K562 (cell line): ENCODE data around the gene TMEM207.

Experiments used
- CBX3 ChIP-seq, 2 experiments: IDR thresholded peaks; 1 replicate in 1 of 2; 2 replicates in 1 of 2; pipeline ENCODE4 v1.6.1; 2012; ENCODE audit warnings: inconsistent platforms in 2 of 2, low read length in 2 of 2, borderline replicate concordance in 1 of 2, control low read depth in 1 of 2
- CBX8 ChIP-seq: fragments of 200-600 bp; sonication (generic); IDR thresholded peaks from 2 replicates; pipeline ENCODE4 v1.6.1; 2012; ENCODE audit warnings: borderline replicate concordance, mixed run types, low read depth, mild to moderate bottlenecking, moderate library complexity, mixed read lengths, low read length, control low read depth, inconsistent platforms; ENCODE audit not compliant: poor library complexity, severe bottlenecking; ENCODE audit errors: extremely low read depth
- CREB3 ChIP-seq: fragments of 450-650 bp; conservative IDR thresholded peaks from 2 replicates; pipeline ENCODE4 v1.6.1; 2016; ENCODE audit warnings: missing genetic modification characterization, low read depth, mild to moderate bottlenecking, missing compliant biosample characterization, moderate library complexity
- EP300 ChIP-seq: IDR thresholded peaks from 2 replicates; pipeline ENCODE4 v1.6.1; 2012; ENCODE audit warnings: low read length, improper control_type of control experiment
- NBN ChIP-seq: fragments of 450-650 bp; IDR thresholded peaks from 2 replicates; pipeline ENCODE4 v1.6.1; 2016; ENCODE audit warnings: low read depth, mild to moderate bottlenecking
- NFIC ChIP-seq: fragments of 450-650 bp; IDR thresholded peaks from 2 replicates; pipeline ENCODE4 v1.6.1; 2017; ENCODE audit warnings: mild to moderate bottlenecking, inconsistent platforms
- POLR3A ChIP-seq: IDR thresholded peaks from 2 replicates; pipeline ENCODE4 v1.6.1; 2011; ENCODE audit warnings: borderline replicate concordance, mild to moderate bottlenecking, moderate library complexity; ENCODE audit not compliant: insufficient read length, insufficient read depth; ENCODE audit errors: extremely low read depth
- RAD21 ChIP-seq, 2 experiments: fragments of 250-450 bp in 1 of 2; fragments of 450-650 bp in 1 of 2; sonication (Bioruptor Pico) in 1 of 2; formaldehyde crosslinking in 1 of 2; IDR thresholded peaks in 1 of 2; conservative IDR thresholded peaks in 1 of 2; 2 replicates each; pipeline versions ENCODE4 v1.4.0 to v1.8.0; 2020 to 2022; ENCODE audit warnings: mild to moderate bottlenecking in 2 of 2, moderate library complexity in 1 of 2
- SP1 ChIP-seq: sonication (generic); formaldehyde crosslinking; IDR thresholded peaks from 2 replicates; pipeline ENCODE4 v1.8.1; 2022; ENCODE audit warnings: mild to moderate bottlenecking, missing genetic modification reagents
- TBL1XR1 ChIP-seq, 2 experiments: IDR thresholded peaks; 2 replicates each; pipeline ENCODE4 v1.6.1; 2012; ENCODE audit warnings: improper control_type of control experiment in 2 of 2, low read length in 2 of 2, mild to moderate bottlenecking in 1 of 2
- ZNF274 ChIP-seq: IDR thresholded peaks from 2 replicates; pipeline ENCODE4 v1.6.1; 2011; ENCODE audit warnings: low read depth, mild to moderate bottlenecking, low read length, moderate library complexity, borderline replicate concordance
- TF ChIP-seq, protein P1 (sequence below), 3 experiments: IDR thresholded peaks in 2 of 3; conservative IDR thresholded peaks in 1 of 3; 2 replicates each; pipeline ENCODE4 v1.5.1; 2011 to 2012; ENCODE audit warnings: low read length in 3 of 3, mild to moderate bottlenecking in 3 of 3, control low read depth in 2 of 3, improper control_type of control experiment in 1 of 3, inconsistent platforms in 1 of 3, low read depth in 1 of 3, mixed read lengths in 1 of 3, moderate library complexity in 1 of 3; ENCODE audit not compliant: insufficient read depth in 2 of 3

DNA sequence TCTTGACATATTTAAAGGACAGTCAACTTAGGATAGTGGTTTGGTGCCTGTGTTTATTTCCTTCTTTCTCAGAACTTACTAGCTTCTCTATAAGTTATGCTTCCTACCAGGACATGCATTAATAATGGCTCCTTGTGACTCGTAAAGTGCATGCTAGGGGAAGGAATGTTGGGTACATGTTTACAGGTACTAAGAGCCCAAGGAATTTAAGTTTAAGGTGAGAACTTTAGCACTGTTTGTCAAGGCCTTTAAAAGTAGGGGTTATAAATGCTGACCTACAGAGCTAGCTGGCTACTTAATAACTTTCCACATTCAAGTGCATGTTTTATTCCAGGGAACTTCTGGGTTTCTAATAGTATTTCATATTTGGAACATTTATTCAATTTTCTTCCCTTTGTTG, at the start of gene TMEM207:
- TF ChIP-seq RAD21 (CRISPR knock-in tag; conservative IDR thresholded peaks at IDR 0.05 in 1 of 2, IDR thresholded peaks at IDR 0.05 in 1 of 2) (no peak), CBX3 (IDR thresholded peaks at IDR 0.05; ENCODE audit: borderline replicate concordance in 1 of 2, low read length in 2 of 2) (no peak), NFIC (no peak), SP1 (CRISPR knock-in tag) (no peak), NBN (no peak), POLR3A (no peak), CREB3 (no peak), CBX8 (no peak), EP300 (no peak), ZNF274 (no peak), TBL1XR1 (IDR thresholded peaks at IDR 0.05; ENCODE audit: low read length in 2 of 2) (no peak)
- TF ChIP-seq, protein P1, sequence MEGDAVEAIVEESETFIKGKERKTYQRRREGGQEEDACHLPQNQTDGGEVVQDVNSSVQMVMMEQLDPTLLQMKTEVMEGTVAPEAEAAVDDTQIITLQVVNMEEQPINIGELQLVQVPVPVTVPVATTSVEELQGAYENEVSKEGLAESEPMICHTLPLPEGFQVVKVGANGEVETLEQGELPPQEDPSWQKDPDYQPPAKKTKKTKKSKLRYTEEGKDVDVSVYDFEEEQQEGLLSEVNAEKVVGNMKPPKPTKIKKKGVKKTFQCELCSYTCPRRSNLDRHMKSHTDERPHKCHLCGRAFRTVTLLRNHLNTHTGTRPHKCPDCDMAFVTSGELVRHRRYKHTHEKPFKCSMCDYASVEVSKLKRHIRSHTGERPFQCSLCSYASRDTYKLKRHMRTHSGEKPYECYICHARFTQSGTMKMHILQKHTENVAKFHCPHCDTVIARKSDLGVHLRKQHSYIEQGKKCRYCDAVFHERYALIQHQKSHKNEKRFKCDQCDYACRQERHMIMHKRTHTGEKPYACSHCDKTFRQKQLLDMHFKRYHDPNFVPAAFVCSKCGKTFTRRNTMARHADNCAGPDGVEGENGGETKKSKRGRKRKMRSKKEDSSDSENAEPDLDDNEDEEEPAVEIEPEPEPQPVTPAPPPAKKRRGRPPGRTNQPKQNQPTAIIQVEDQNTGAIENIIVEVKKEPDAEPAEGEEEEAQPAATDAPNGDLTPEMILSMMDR (IDR thresholded peaks at IDR 0.05 in 2 of 3, conservative IDR thresholded peaks at IDR 0.05 in 1 of 3; ENCODE audit: insufficient read depth in 2 of 3, low read depth in 1 of 3, low read length in 3 of 3): no peak
